GM12878 (cell line): ENCODE measurements around the gene ELP2.

Experiments used
- ATF3 ChIP-seq: IDR thresholded peaks from 2 replicates; pipeline ENCODE4 v1.6.1; 2011; ENCODE audit warnings: low read depth, mild to moderate bottlenecking, low read length, moderate library complexity, borderline replicate concordance; ENCODE audit errors: extremely low read depth
- BACH1 ChIP-seq: fragments of 450-650 bp; IDR thresholded peaks from 2 replicates; pipeline ENCODE4 v1.6.1; 2017; ENCODE audit warnings: mild to moderate bottlenecking, borderline replicate concordance
- CTCF ChIP-seq, 3 experiments: IDR thresholded peaks in 2 of 3; conservative IDR thresholded peaks in 1 of 3; 2 replicates each; pipeline ENCODE4 v1.5.1; 2011; ENCODE audit warnings: low read depth in 3 of 3, low read length in 3 of 3, mild to moderate bottlenecking in 3 of 3, control low read depth in 2 of 3, moderate library complexity in 2 of 3, inconsistent platforms in 1 of 3, mixed read lengths in 1 of 3; ENCODE audit not compliant: control insufficient read depth in 2 of 3, insufficient read depth in 1 of 3; ENCODE audit errors: extremely low read depth in 1 of 3
- ESRRA ChIP-seq: IDR thresholded peaks from 2 replicates; pipeline ENCODE4 v1.6.1; 2012; ENCODE audit warnings: mild to moderate bottlenecking, low read length, improper control_type of control experiment
- PKNOX1 ChIP-seq: fragments of 450-650 bp; IDR thresholded peaks from 2 replicates; pipeline ENCODE4 v1.6.1; 2016; ENCODE audit warnings: mild to moderate bottlenecking
- POLR2A ChIP-seq: IDR thresholded peaks from 2 replicates; pipeline ENCODE4 v1.6.1; 2011; ENCODE audit warnings: low read depth, mild to moderate bottlenecking, low read length
- RUNX3 ChIP-seq: IDR thresholded peaks from 2 replicates; pipeline ENCODE4 v1.6.1; 2012; ENCODE audit warnings: low read length, inconsistent platforms
- SPI1 ChIP-seq: IDR thresholded peaks from 2 replicates; pipeline ENCODE4 v1.6.1; 2011; ENCODE audit warnings: low read depth, mild to moderate bottlenecking, low read length, moderate library complexity, borderline replicate concordance; ENCODE audit not compliant: insufficient read depth
- STAT3 ChIP-seq: IDR thresholded peaks from 2 replicates; pipeline ENCODE4 v1.6.1; 2011; ENCODE audit warnings: low read depth, low read length, improper control_type of control experiment
- SUZ12 ChIP-seq: fragments of 200-600 bp; sonication (generic); IDR thresholded peaks from one replicate; pipeline ENCODE4 v1.6.1; 2018; ENCODE audit warnings: antibody characterized with exemption, mild to moderate bottlenecking; ENCODE audit not compliant: unreplicated experiment
- TCF3 ChIP-seq: IDR thresholded peaks from 2 replicates; pipeline ENCODE4 v1.6.1; 2012; ENCODE audit warnings: low read depth, mild to moderate bottlenecking, low read length, borderline replicate concordance; ENCODE audit not compliant: insufficient read depth
- ZBTB33 ChIP-seq: fragments of 450-650 bp; IDR thresholded peaks from 2 replicates; pipeline ENCODE4 v1.6.1; 2017; ENCODE audit warnings: mild to moderate bottlenecking
- ZSCAN29 ChIP-seq: fragments of 450-650 bp; IDR thresholded peaks from 2 replicates; pipeline ENCODE4 v1.6.1; 2017; ENCODE audit warnings: mild to moderate bottlenecking, moderate library complexity

GRCh38 chr18:36195427-36196122 lies 65.9 kb downstream of the ELP2 start:
- TF ChIP-seq ESRRA (no peak), SPI1 (no peak), SUZ12 (no peak), ZBTB33 (no peak), POLR2A (no peak), RUNX3 (no peak), STAT3 (no peak), PKNOX1 (no peak), CTCF (IDR thresholded peaks at IDR 0.05 in 2 of 3, conservative IDR thresholded peaks at IDR 0.05 in 1 of 3; ENCODE audit: control insufficient read depth in 2 of 3, extremely low read depth in 1 of 3, insufficient read depth in 1 of 3, low read depth in 3 of 3, low read length in 3 of 3) (no peak), BACH1 (no peak), ATF3 (no peak), ZSCAN29 (no peak), TCF3 (no peak)
